PC-9 (cell line): ENCODE results near the gene COX7C. TPM values are rescaled to one million over a fixed set of nuclear protein-coding genes. Genes with fewer than 3 reads are reported as not detected.
"Not testable (repeated sequence)": the region's sequence is repeated elsewhere in the genome, so short reads cannot be mapped to it uniquely, and the experiment has no call there.

ENCODE experiments used
- Bru-seq: library from RNA; stranded (reverse); fragments of 400-500 nt; gene quantifications from one replicate; lab custom pipeline; 2021; lab: Mats Ljungman, UMichigan
- BruChase-seq, 2 experiments: library from RNA; stranded (reverse); fragments of 400-500 nt; gene quantifications; one replicate each; lab custom pipeline; 2021; lab: Mats Ljungman, UMichigan
- BruUV-seq: library from RNA; stranded (reverse); fragments of 400-500 nt; replicated peaks from 2 replicates; lab custom pipeline; 2021; lab: Mats Ljungman, UMichigan
- CTCF ChIA-PET: fragments of 300-600 bp; sonication (Branson Sonifier 250); formaldehyde crosslinking; loops from one replicate; lab custom pipeline; 2022; ENCODE audit warnings: antibody characterized with exemption; lab: Charles Lee
- POLR2A ChIA-PET: fragments of 300-600 bp; sonication (Branson Sonifier 250); formaldehyde crosslinking; loops from one replicate; lab custom pipeline; 2022; ENCODE audit warnings: antibody characterized with exemption; ENCODE audit not compliant: unreplicated experiment; lab: Charles Lee
- DNase-seq, 2 experiments: peaks; one replicate each; pipeline versions ENCODE4 v3.0.0 to v3.0.0-alpha.2; 2015 to 2022; ENCODE audit warnings: mixed read lengths in 1 of 2
- H2AFZ ChIP-seq: fragments of 200-600 bp; sonication (generic); 2 replicates; pipeline ENCODE4 v1.8.1; 2017; ENCODE audit warnings: antibody characterized with exemption
- H3F3A ChIP-seq: fragments of 200-600 bp; sonication (generic); 2 replicates; pipeline ENCODE4 v1.8.1; 2017; ENCODE audit warnings: antibody characterized with exemption, mild to moderate bottlenecking, low read depth; ENCODE audit not compliant: insufficient read depth
- H3K27ac ChIP-seq: fragments of 200-600 bp; sonication (generic); 2 replicates; pipeline ENCODE4 v1.6.1; 2016; ENCODE audit warnings: mixed run types
- H3K27me3 ChIP-seq: fragments of 200-600 bp; sonication (generic); 2 replicates; pipeline ENCODE4 v1.6.1; 2016; ENCODE audit warnings: low read depth, mixed run types; ENCODE audit not compliant: insufficient read depth
- H3K36me3 ChIP-seq: fragments of 200-600 bp; sonication (generic); 2 replicates; pipeline ENCODE4 v1.6.1; 2016; ENCODE audit warnings: low read depth, mixed run types
- H3K4me1 ChIP-seq: fragments of 200-600 bp; sonication (generic); replicated peaks from 2 replicates; pipeline ENCODE4 v1.6.1; 2016; ENCODE audit warnings: mixed run types; ENCODE audit not compliant: insufficient read depth
- H3K4me2 ChIP-seq: fragments of 200-600 bp; sonication (generic); 2 replicates; pipeline ENCODE4 v1.6.1; 2017; ENCODE audit warnings: mixed run types
- H3K4me3 ChIP-seq: fragments of 200-600 bp; sonication (generic); 2 replicates; pipeline ENCODE4 v1.6.1; 2016; ENCODE audit warnings: mixed run types
- H3K79me2 ChIP-seq: fragments of 200-600 bp; sonication (generic); 2 replicates; pipeline ENCODE4 v1.6.1; 2017; ENCODE audit warnings: low read depth, mixed run types
- H3K9me2 ChIP-seq: fragments of 200-600 bp; sonication (generic); 2 replicates; pipeline ENCODE4 v1.8.1; 2017; ENCODE audit warnings: mild to moderate bottlenecking; ENCODE audit not compliant: insufficient read depth
- H3K9me3 ChIP-seq: fragments of 200-600 bp; sonication (generic); 2 replicates; pipeline ENCODE4 v1.8.1; 2016; ENCODE audit warnings: low read depth; ENCODE audit not compliant: insufficient read depth
- H4K20me1 ChIP-seq: fragments of 200-600 bp; sonication (generic); 2 replicates; pipeline ENCODE4 v1.8.1; 2017; ENCODE audit not compliant: insufficient read depth
- EZH2 ChIP-seq: fragments of 200-600 bp; sonication (generic); IDR thresholded peaks from 2 replicates; pipeline ENCODE4 v1.8.0; 2017; ENCODE audit warnings: antibody characterized with exemption, low read depth
- intact Hi-C: fragments of 100-400 bp; cut with micrococcal nuclease; formaldehyde crosslinking; loops from one replicate; pipeline ENCODE4 v1.10.0; 2022; ENCODE audit not compliant: unreplicated experiment
- long read RNA-seq: library from polyadenylated mRNA; stranded (forward); transcript quantifications from one replicate; pipeline ENCODE4 v2.0.0, GENCODE V29; 2022
- total RNA-seq: library from RNA; stranded (reverse); gene quantifications from 2 replicates; pipeline ENCODE4 v1.2.3, GENCODE V29; 2021
- TF ChIP-seq, protein P1 (sequence below): fragments of 200-600 bp; sonication (generic); conservative IDR thresholded peaks from 2 replicates; pipeline ENCODE4 v1.6.1; 2017; ENCODE audit warnings: mixed run types, antibody characterized with exemption, mild to moderate bottlenecking, moderate library complexity

The COX7C gene, protein sequence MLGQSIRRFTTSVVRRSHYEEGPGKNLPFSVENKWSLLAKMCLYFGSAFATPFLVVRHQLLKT
- total RNA-seq = 376 and 489 TPM in 2 replicates
- Bru-seq, nascent RNA = percentile 97 among the genes with signal in this experiment
- percentile 98 among the genes with signal in this experiment for BruChase-seq, experiment 1, labeled RNA remaining after a 2-hour chase
- BruChase-seq, experiment 2, labeled RNA remaining after a 6-hour chase = percentile 98 among the genes with signal in this experiment
- long read RNA-seq, transcript COX7C-205 (3 exons, 369 nt) = minor isoform, 45 of 591 reads
- long read RNA-seq, transcript COX7C-201 (3 exons, 666 nt) = major isoform, 535 of 591 reads
- long read RNA-seq, partial matches to known transcripts = 3 of 591 reads
- long read RNA-seq, other reads (novel, unspliced or antisense) = 7 of 591 reads

DNA sequence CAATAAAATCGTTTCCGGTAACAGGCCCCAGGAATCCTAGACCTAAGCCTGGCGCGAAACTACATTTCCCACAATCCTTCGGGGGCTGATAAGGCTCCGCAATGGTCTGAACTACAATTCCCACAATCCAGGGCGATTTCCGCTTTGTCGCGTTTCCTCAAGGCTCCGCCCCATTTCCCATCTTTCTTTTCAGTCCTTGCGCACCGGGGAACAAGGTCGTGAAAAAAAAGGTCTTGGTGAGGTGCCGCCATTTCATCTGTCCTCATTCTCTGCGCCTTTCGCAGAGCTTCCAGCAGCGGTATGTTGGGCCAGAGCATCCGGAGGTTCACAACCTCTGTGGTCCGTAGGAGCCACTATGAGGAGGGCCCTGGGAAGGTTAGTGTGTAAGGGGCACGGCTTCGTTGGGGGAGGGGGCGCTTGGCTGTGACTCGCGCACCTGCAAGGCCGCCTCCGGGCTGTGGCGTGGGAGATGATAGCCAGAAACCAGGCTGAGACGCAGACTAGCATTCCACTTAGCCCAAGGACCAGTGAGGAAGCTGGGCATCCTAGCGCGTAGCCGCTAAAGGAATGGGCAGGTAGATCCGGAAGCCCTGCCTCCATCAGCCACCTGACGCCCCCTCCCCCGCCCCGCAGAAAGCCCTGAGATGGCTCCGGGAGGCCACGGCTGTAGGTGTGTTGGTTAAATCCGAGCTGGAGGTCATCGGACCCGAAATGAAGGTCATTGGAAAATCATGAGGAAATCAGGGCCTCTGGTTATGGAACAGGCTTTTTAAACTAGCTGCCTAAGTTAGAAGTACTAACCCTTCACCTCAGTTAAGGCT lies at the start of gene COX7C:
COX7C (plus strand) TSS at position 186 of the 821 bp plus-strand sequence; CDS start at position 301, 115 bp downstream.
- Histone ChIP-seq H3K4me2 (peak within 1 kb of the TSS; percentile 86), H3K4me3 (peak within 1 kb of the TSS; percentile 88), H3K27ac (peak within 1 kb of the TSS; percentile 72), H2AFZ (peak within 1 kb of the TSS; percentile 95), H3K27me3 (no peaks in the 10 kb centered on the region), H3K4me1 (peaks cover 12% of the 10 kb centered on the region), H3F3A (peaks cover 25% of the 10 kb centered on the region), H3K36me3 (peaks cover 28% of the 10 kb centered on the region), H3K9me3 (0 out of 2 replicates have a peak, but pooled peaks cover 6% of the 10 kb centered on the region), H3K9me2 (no peaks in the 10 kb centered on the region), H4K20me1 (peaks cover 9% of the 10 kb centered on the region; the same call in 1 of the 2 replicates), H3K79me2 (peaks cover 26% of the 10 kb centered on the region)
- intact Hi-C loops = no loop called here
- DNase-seq = peak; percentile 86 to 90
- ChIA-PET POLR2A (interaction anchor here (0.6 kb wide), 2 partner anchors 402 to 1486 kb away, joined by 3 read pairs; no protein-coding TSS in a partner anchor), CTCF (no interaction called here)
- TF ChIP-seq, protein P1, sequence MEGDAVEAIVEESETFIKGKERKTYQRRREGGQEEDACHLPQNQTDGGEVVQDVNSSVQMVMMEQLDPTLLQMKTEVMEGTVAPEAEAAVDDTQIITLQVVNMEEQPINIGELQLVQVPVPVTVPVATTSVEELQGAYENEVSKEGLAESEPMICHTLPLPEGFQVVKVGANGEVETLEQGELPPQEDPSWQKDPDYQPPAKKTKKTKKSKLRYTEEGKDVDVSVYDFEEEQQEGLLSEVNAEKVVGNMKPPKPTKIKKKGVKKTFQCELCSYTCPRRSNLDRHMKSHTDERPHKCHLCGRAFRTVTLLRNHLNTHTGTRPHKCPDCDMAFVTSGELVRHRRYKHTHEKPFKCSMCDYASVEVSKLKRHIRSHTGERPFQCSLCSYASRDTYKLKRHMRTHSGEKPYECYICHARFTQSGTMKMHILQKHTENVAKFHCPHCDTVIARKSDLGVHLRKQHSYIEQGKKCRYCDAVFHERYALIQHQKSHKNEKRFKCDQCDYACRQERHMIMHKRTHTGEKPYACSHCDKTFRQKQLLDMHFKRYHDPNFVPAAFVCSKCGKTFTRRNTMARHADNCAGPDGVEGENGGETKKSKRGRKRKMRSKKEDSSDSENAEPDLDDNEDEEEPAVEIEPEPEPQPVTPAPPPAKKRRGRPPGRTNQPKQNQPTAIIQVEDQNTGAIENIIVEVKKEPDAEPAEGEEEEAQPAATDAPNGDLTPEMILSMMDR = no peak
- TF ChIP-seq EZH2 = no peak
- BruUV-seq = TSS peak; percentile 68

- BruUV-seq, H3K4me1 ChIP-seq, H3K36me3 ChIP-seq, H3K4me2 ChIP-seq, DNase-seq, H3K79me2 ChIP-seq, H3F3A ChIP-seq, H3K9me3 ChIP-seq, H4K20me1 ChIP-seq, CTCF ChIA-PET, H3K9me2 ChIP-seq, intact Hi-C loops, H3K27me3 ChIP-seq, H3K4me3 ChIP-seq, POLR2A ChIA-PET, H3K27ac ChIP-seq, H2AFZ ChIP-seq: not testable (repeated sequence)
Observed at GRCh38 chr5:86569522-86570426, 48.0 kb upstream of the COX7C start.

DNA sequence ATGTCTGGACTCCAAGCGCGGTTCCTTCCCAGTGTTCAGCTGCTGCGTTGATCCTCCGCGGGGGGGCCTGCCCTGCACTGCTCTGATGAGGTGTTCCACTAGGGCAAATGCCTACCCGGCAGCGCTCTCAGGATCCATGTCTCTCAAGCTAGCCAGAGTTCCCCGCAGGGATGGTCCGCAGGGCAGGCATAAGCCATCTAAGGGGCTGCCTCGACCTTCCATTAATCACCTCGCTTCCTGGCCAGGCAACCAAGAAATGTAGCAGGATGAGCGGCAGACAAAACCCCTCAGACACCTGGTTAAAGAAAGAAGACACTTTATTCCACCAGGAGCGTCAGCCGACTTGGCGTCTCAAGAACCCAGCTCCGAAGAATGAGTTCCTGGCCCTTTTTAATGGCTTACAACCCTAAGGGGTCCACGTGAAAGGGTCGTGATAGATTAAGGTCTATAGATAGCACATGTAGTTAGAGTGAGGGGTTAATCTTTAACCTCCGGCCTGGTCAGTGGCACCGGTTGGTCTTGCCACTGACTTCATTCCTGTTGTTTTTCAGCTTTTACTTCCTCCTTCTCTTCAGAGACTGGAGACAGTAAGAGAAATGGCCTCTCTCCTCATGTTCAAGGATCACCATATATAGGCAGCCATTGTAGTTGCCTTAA lies 47.2 kb upstream of the COX7C start:
- Histone ChIP-seq H4K20me1 (no peaks in the 10 kb centered on the region), H3K4me3 (no peak overlapping the region), H3K4me1 (no peaks in the 10 kb centered on the region), H2AFZ (no peak overlapping the region), H3K9me3 (no peaks in the 10 kb centered on the region), H3F3A (no peaks in the 10 kb centered on the region), H3K4me2 (no peak overlapping the region), H3K27ac (no peak overlapping the region), H3K9me2 (no peaks in the 10 kb centered on the region), H3K36me3 (no peaks in the 10 kb centered on the region), H3K79me2 (no peaks in the 10 kb centered on the region), H3K27me3 (no peaks in the 10 kb centered on the region)
- ChIA-PET POLR2A (no interaction called here), CTCF (no interaction called here)
- intact Hi-C loops = no loop called here
- no TSS peak for BruUV-seq
- no peak for TF ChIP-seq EZH2
- TF ChIP-seq, protein P1 = no peak
- DNase-seq = no peak

DNA sequence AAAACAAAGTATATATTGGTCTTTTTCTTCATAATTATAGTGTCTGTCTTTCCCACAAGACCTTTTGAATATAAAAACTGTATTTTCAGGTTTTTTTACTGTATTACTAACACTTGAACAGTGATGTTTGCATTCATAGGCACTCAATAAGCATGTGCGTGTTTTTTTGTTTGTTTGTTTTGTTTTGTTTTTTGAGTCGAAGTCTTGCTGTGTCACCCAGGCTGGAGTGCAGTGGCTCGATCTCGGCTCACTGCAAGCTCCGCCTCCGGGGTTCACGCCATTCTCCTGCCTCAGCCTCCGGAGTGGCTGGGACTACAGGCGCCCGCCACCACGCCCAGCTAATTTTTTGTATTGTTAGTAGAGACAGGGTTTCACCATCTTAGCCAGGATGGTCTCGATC lies 46.6 kb upstream of the COX7C start:
- H3K27ac ChIP-seq, H3K9me3 ChIP-seq, BruUV-seq, H3K4me1 ChIP-seq, CTCF ChIA-PET, POLR2A ChIA-PET, H3K27me3 ChIP-seq, H3K4me2 ChIP-seq, H3K9me2 ChIP-seq, H3F3A ChIP-seq, H3K79me2 ChIP-seq, intact Hi-C loops, H3K4me3 ChIP-seq, H3K36me3 ChIP-seq, DNase-seq, H2AFZ ChIP-seq, H4K20me1 ChIP-seq: not testable (repeated sequence)
